DOHH2 (cell line): ENCODE measurements around the gene ADAMTS16.

ENCODE experiments used
- EZH2phosphoT487 ChIP-seq: fragments of 200-600 bp; sonication (generic); IDR thresholded peaks from 2 replicates; pipeline ENCODE4 v1.6.1; 2017; ENCODE audit warnings: borderline replicate concordance, mild to moderate bottlenecking, antibody characterized with exemption, low read length, moderate library complexity, mixed read lengths
- TF ChIP-seq, protein P1 (sequence below): fragments of 200-600 bp; sonication (generic); IDR thresholded peaks from one replicate; pipeline ENCODE4 v1.5.1; 2014; ENCODE audit warnings: antibody characterized with exemption, mild to moderate bottlenecking, low read depth, low read length; ENCODE audit not compliant: poor library complexity, severe bottlenecking

DNA sequence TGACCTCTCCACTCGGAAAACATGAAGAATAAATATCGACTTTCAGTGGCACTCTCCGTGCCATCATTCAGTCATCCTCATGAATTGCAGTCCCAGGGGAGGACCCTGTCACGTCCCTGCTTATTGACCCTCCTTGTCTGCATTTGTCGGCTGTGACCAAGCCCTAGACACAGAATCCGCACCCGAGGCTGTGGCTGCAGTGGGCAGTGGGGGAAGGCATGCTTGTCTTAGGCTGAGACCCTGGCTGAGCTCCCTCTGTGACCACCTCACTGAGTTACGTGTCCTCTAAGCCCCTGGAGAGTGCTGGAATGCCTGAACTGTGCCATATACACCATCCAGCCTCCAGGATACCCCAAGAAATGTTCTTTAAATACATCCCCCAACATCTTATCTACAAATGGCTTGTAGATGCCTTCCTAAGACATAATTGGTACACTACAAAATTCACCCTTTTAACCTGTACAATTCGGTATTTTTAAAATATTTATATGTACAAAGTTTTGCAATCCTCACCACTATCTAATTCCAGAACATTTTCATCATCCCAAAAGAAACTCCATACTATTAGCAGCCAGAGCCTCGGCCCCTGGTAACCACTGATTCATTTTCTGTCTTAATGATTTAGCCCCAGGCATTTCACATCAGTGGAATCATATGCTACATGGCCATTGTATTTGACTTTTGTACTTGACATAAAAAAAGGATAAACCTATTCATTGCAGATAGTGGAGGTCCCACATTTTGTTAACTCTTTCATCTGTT is 201.6 kb downstream of the ADAMTS16 start:
- TF ChIP-seq, protein P1, sequence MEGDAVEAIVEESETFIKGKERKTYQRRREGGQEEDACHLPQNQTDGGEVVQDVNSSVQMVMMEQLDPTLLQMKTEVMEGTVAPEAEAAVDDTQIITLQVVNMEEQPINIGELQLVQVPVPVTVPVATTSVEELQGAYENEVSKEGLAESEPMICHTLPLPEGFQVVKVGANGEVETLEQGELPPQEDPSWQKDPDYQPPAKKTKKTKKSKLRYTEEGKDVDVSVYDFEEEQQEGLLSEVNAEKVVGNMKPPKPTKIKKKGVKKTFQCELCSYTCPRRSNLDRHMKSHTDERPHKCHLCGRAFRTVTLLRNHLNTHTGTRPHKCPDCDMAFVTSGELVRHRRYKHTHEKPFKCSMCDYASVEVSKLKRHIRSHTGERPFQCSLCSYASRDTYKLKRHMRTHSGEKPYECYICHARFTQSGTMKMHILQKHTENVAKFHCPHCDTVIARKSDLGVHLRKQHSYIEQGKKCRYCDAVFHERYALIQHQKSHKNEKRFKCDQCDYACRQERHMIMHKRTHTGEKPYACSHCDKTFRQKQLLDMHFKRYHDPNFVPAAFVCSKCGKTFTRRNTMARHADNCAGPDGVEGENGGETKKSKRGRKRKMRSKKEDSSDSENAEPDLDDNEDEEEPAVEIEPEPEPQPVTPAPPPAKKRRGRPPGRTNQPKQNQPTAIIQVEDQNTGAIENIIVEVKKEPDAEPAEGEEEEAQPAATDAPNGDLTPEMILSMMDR: no peak
- no peak for TF ChIP-seq EZH2phosphoT487
